ENCODE measurements around the gene P2RX6.
A peak's percentile ranks its signal among the peaks of the same experiment; 100 is the strongest.

P2RX6 gene

DNA sequence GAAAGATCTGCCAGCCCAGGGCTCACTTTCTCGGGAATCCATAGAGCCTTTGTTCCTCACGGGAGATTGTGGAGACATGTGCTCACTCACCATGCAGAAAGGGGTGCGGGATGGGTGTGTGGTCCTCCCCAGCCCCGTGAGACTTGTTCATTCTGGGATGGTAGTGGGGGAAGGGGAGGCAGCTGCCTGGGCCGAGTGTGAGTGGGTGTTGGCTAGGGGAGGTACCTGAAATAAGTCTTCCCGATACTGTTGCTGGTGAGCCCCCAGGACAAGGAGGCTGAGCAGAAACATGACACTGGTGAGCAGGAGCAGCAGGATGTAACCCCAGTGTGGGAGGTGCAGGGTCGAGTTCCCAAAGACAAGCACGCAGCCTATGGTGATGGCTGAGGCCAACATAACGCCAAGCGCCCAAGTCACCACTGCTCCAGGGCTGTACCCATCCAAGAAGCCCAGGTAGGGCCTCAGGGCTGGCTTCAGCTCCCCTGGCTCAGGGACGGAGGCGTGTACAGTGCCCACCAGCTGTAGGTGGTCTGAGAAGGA lies 14.6 kb downstream of the P2RX6 start:
- Mint-ChIP-seq H3K9me3 (no peaks in the 10 kb centered on the region), H3K27me3 (ENCODE audit: low read depth) (peaks cover 32% of the 10 kb centered on the region), H3K4me3 (no peak overlapping the region), H3K27ac (peak overlapping the region in 1 of 3 experiments; percentile 48), H3K36me3 (ENCODE audit: low read depth) (no peaks in the 10 kb centered on the region), H3K4me1 (peaks cover 27% of the 10 kb centered on the region)
- TF ChIP-seq, protein P1, sequence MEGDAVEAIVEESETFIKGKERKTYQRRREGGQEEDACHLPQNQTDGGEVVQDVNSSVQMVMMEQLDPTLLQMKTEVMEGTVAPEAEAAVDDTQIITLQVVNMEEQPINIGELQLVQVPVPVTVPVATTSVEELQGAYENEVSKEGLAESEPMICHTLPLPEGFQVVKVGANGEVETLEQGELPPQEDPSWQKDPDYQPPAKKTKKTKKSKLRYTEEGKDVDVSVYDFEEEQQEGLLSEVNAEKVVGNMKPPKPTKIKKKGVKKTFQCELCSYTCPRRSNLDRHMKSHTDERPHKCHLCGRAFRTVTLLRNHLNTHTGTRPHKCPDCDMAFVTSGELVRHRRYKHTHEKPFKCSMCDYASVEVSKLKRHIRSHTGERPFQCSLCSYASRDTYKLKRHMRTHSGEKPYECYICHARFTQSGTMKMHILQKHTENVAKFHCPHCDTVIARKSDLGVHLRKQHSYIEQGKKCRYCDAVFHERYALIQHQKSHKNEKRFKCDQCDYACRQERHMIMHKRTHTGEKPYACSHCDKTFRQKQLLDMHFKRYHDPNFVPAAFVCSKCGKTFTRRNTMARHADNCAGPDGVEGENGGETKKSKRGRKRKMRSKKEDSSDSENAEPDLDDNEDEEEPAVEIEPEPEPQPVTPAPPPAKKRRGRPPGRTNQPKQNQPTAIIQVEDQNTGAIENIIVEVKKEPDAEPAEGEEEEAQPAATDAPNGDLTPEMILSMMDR (IDR thresholded peaks at IDR 0.05; ENCODE audit: unreplicated experiment in 3 of 3), result no peak

DNA sequence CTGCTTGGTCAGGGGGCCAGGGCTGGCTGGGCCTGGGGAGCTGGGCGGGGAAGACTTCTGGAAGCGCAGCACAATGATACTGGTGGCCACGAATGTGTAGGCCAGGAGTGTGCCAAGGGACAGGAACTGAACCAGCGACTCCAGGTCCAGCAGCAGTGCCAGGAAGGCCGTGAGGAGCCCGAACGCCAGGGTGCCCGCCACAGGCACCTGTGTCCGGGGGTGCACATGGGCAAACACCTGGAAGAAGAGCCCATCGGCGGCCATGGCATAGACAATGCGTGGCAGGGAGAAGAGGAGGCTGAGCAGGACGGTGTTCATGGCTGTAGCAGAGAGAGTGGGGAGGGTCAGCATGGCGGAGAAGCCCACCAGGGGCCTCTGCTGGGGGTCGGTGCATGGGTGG lies 15.1 kb downstream of the P2RX6 start:
- Mint-ChIP-seq H3K36me3 (ENCODE audit: low read depth) (no peaks in the 10 kb centered on the region), H3K4me3 (no peak overlapping the region), H3K9me3 (no peaks in the 10 kb centered on the region), H3K4me1 (peaks cover 27% of the 10 kb centered on the region), H3K27ac (no peak overlapping the region), H3K27me3 (ENCODE audit: low read depth) (peaks cover 32% of the 10 kb centered on the region)
- TF ChIP-seq, protein P1 (IDR thresholded peaks at IDR 0.05; ENCODE audit: unreplicated experiment in 3 of 3), result no peak

DNA sequence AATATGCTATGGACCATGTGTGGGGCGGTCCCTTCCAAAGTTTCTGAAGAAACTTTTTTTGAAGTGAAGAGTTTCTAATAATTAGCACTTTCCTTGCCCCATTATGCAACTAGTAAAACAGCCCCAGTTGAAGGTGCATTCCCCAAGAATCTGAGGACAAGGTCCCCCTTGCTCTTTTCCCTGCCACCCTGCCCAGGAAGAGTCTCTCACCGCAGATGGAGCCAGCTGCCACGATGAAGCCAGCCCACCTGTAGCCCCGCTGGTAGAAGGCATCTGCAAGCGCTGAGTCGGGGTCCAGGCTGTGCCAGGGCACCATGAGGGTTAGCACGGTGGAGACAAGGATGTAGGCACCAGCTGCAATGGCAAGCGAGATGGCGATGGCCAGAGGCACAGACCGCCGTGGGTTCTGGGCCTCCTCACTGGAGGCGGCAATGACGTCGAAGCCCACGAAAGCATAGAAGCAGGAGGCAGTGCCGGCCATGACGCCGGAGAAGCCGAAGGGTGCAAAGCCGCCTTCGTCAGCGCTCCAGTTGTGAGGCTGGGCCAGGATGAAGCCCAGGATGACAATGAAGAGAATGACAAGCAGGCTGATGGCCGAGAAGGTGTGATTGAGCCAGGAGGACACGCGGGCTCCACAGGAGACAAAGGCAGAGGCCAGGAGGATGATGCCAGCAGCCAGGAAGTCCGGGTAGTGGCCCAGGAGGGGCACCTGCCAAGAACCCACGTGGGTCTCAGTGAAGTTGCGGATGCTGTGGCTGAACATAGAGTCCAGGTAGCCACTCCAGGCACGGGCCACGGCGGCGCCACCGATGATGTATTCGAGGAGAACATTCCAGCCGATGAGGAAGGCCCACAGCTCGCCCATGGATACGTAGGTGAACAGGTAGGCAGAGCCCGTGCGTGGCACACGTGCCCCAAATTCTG lies 15.9 kb downstream of the P2RX6 start:
- Mint-ChIP-seq H3K4me1 (peaks cover 27% of the 10 kb centered on the region), H3K27ac (no peak overlapping the region), H3K9me3 (no peaks in the 10 kb centered on the region), H3K27me3 (ENCODE audit: low read depth) (peaks cover 32% of the 10 kb centered on the region), H3K36me3 (ENCODE audit: low read depth) (no peaks in the 10 kb centered on the region), H3K4me3 (peak overlapping the region; percentile 50 to 63 (median 56))
- TF ChIP-seq, protein P1 (IDR thresholded peaks at IDR 0.05; ENCODE audit: unreplicated experiment in 3 of 3), result no peak

DNA sequence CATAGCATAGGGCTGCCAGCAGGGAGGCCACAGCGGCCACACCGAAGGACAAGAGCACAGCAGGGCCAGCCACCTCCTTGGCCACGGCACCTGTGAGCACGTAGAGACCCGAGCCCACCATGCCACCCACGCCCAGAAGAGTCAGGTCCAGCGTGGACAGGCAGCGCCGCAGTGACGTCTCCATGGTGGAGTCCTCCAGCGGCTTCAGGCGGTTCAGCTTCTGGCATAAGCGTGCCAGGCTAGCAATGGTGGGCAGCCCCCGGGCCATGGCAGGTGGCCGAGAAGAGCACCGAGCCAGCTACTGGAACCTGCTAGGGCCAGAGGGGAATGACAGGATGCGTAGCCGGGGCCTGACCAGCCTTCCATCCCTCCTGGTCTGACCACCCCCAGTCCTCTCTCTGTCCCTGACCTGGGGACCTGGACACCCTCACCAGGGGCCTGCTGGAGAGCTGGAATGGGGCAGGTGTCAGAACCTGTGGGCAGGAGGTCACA lies 16.6 kb downstream of the P2RX6 start:
- H3K36me3 Mint-ChIP-seq (ENCODE audit: low read depth), result no peaks in the 10 kb centered on the region
- peaks cover 32% of the 10 kb centered on the region for H3K27me3 Mint-ChIP-seq (ENCODE audit: low read depth)
- peak overlapping the region in 1 of 3 experiments; percentile 56 for H3K4me3 Mint-ChIP-seq
- TF ChIP-seq, protein P1 (IDR thresholded peaks at IDR 0.05; ENCODE audit: unreplicated experiment in 3 of 3), result no peak
- H3K9me3 Mint-ChIP-seq, result no peaks in the 10 kb centered on the region
- peaks cover 27% of the 10 kb centered on the region for H3K4me1 Mint-ChIP-seq
- H3K27ac Mint-ChIP-seq, result no peak overlapping the region

DNA sequence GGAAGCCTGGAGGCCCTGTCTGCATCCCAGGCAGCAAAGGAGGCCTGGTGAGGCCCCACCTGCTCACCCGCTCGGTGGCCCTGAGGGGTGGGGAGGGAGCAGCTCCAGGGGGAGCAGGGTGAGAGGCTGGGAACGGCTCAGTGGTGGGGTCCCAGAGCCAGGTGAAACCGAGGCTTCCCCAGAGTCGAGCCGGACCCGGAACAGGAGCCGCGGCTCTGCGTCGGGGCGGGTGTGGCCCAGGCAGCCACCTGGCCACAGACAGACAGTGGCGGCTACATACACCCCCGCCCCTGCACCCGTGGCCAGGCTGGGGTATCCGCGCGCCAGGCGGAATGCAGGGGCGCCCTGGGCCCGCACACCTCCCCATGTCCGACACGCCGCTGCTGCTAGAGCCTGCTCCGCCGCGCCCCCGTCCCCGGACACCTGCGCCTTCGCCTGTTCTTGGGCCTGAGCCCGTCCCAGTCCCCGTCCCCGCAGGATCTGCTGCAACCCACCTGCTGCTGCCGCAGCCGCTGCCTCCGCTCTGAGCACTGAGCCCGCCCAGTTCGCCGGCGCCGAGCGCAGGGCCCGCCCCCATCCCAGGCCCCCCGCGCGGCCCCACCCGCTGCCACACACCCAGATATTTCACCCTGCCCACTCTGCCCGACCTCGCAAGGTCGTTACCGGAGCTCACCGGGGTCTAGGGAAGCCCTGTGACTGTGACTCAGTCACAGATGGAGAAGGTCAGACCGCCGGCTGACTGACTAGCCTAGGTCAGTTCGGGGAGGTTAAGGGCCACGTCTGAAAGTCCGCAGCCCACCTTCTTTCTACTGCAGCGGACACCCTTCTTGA lies 17.3 kb downstream of the P2RX6 start, which contains the start of gene SLC7A4:
Gene SLC7A4 (minus strand): TSS at position 525 of the 831 bp plus-strand sequence. CDS start 749 bp downstream, outside the sequence.
- Mint-ChIP-seq H3K27me3 (ENCODE audit: low read depth) (peaks cover 29% of the 10 kb centered on the region), H3K4me1 (peaks cover 21% of the 10 kb centered on the region), H3K27ac (no peak within 1 kb of the TSS), H3K9me3 (no peaks in the 10 kb centered on the region), H3K36me3 (ENCODE audit: low read depth) (no peaks in the 10 kb centered on the region), H3K4me3 (peak within 1 kb of the TSS in 2 of 3 experiments; percentile 8 to 68)
- TF ChIP-seq, protein P1 (IDR thresholded peaks at IDR 0.05; ENCODE audit: unreplicated experiment in 3 of 3), result no peak
